HL-60 (cell line): ENCODE data around the gene CCNE1.

Experiments used
- DNase-seq, 2 experiments: peaks; one replicate each; pipeline ENCODE4 v3.0.0-alpha.2; 2010 to 2020; ENCODE audit warnings: low read depth in 1 of 2, low spot score in 1 of 2
- H3K27ac ChIP-seq: fragments of 250-450 bp; sonication (Bioruptor Pico); replicated peaks from 2 replicates; pipeline ENCODE4 v1.5.1; 2020; ENCODE audit warnings: mild to moderate bottlenecking, moderate library complexity
- H3K27me3 ChIP-seq: fragments of 250-450 bp; sonication (Bioruptor Pico); 2 replicates; pipeline ENCODE4 v1.5.1; 2021; ENCODE audit warnings: mild to moderate bottlenecking, moderate library complexity; ENCODE audit not compliant: insufficient read depth, poor library complexity, severe bottlenecking
- H3K4me3 ChIP-seq: replicated peaks from 2 replicates; pipeline ENCODE4 v1.5.1; 2011; ENCODE audit warnings: mild to moderate bottlenecking, control low read depth, low read length; ENCODE audit not compliant: insufficient read depth
- GABPA ChIP-seq: IDR thresholded peaks from 2 replicates; pipeline ENCODE4 v1.6.1; 2012; ENCODE audit warnings: low read depth
- POLR2AphosphoS5 ChIP-seq: IDR thresholded peaks from 2 replicates; pipeline ENCODE4 v1.6.1; 2012; ENCODE audit warnings: low read depth
- REST ChIP-seq: IDR thresholded peaks from 2 replicates; pipeline ENCODE4 v1.6.1; 2012; ENCODE audit warnings: low read depth; ENCODE audit not compliant: insufficient replicate concordance
- SPI1 ChIP-seq: IDR thresholded peaks from 2 replicates; pipeline ENCODE4 v1.6.1; 2012; ENCODE audit warnings: low read depth, mild to moderate bottlenecking, borderline replicate concordance
- TF ChIP-seq, protein P1 (sequence below): IDR thresholded peaks from one replicate; pipeline ENCODE4 v1.5.1; 2011; ENCODE audit warnings: low read length, control low read depth, inconsistent platforms; ENCODE audit not compliant: insufficient read depth

Gene CCNE1

GRCh38 chr19:29785360-29785759 is 26.4 kb upstream of the CCNE1 start:
- no peak for DNase-seq
- TF ChIP-seq REST, result no peak
- no peak for TF ChIP-seq SPI1
- TF ChIP-seq, protein P1, sequence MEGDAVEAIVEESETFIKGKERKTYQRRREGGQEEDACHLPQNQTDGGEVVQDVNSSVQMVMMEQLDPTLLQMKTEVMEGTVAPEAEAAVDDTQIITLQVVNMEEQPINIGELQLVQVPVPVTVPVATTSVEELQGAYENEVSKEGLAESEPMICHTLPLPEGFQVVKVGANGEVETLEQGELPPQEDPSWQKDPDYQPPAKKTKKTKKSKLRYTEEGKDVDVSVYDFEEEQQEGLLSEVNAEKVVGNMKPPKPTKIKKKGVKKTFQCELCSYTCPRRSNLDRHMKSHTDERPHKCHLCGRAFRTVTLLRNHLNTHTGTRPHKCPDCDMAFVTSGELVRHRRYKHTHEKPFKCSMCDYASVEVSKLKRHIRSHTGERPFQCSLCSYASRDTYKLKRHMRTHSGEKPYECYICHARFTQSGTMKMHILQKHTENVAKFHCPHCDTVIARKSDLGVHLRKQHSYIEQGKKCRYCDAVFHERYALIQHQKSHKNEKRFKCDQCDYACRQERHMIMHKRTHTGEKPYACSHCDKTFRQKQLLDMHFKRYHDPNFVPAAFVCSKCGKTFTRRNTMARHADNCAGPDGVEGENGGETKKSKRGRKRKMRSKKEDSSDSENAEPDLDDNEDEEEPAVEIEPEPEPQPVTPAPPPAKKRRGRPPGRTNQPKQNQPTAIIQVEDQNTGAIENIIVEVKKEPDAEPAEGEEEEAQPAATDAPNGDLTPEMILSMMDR, result no peak
- TF ChIP-seq POLR2AphosphoS5, result no peak
- no peak for TF ChIP-seq GABPA
- H3K27ac ChIP-seq, result no peak overlapping the region
- H3K27me3 ChIP-seq, result no peaks in the 10 kb centered on the region
- no peak overlapping the region for H3K4me3 ChIP-seq

- H3K27me3 ChIP-seq, result no peaks in the 10 kb centered on the region
- TF ChIP-seq SPI1, result no peak
- no peak overlapping the region for H3K27ac ChIP-seq
- peak; percentile 21 to 26 for DNase-seq
- H3K4me3 ChIP-seq, result no peak overlapping the region
Measured at GRCh38 chr19:29785955-29786589, 25.7 kb upstream of the CCNE1 start.

DNA sequence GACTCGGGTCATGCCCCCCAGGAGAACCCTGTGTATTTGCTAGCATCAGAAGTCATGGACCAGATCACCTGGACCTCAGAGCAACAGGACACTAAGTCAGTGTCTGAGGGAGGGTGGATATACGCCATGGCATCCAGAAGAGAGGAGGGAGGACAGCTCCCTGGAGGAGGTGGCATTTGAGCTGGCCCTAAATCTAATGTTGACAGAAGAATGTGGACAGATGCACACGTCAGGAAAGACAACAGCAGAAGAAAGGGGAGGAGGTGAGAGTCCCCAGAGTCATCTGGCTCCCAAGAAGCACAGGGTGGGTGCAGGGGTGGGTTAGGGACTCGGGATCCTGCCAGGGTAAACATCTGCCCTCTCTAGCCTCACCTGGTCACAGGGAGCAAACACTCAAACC is 24.5 kb upstream of the CCNE1 start:
- TF ChIP-seq, protein P1, result no peak
- TF ChIP-seq GABPA (no peak), SPI1 (no peak), REST (no peak), POLR2AphosphoS5 (no peak)
- DNase-seq, result no peak
- Histone ChIP-seq H3K4me3 (no peak overlapping the region), H3K27me3 (no peaks in the 10 kb centered on the region), H3K27ac (no peak overlapping the region)

DNA sequence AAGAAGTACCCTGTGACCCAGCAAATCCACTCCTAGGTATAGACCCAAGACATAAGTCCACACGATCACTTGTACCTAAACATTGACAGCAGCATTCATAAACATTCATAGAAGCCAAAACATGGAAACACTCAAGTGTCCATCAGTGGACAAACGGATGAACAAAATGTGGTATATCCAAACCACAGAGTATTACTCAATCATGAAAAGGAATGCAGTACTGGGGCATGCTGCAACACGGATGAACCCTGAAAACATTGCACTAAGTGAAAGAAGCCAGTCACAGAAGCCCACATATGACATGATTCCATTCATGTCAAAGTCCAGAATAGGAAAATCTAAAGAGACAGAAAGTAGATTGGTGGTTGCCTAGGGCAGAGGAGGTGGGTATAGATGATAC is 22.8 kb upstream of the CCNE1 start:
- no peak for DNase-seq
- no peak overlapping the region for H3K27ac ChIP-seq
- TF ChIP-seq, protein P1, result no peak
- no peak for TF ChIP-seq SPI1
- H3K4me3 ChIP-seq, result no peak overlapping the region
- no peaks in the 10 kb centered on the region for H3K27me3 ChIP-seq
